HG03159 (cell line): ENCODE measurements around the gene ALDH8A1.

Experiments
- ATAC-seq: cut with Tn5 transposase; IDR thresholded peaks from one replicate; pipeline ENCODE4 v1.9.1; 2021; ENCODE audit warnings: mild to moderate bottlenecking, moderate library complexity; ENCODE audit not compliant: unreplicated experiment

Gene ALDH8A1

GRCh38 chr6:134949927-134950326 lies at the start of gene ALDH8A1:
ALDH8A1 (minus strand) TSS chr6:134950101; CDS start chr6:134950053, 48 bp downstream.
- no peak for ATAC-seq

GRCh38 chr6:134999107-134999506 lies 49.2 kb upstream of the ALDH8A1 start:
- ATAC-seq = no peak

- no peak for ATAC-seq
Measured at GRCh38 chr6:134997133-134997995, 47.5 kb upstream of the ALDH8A1 start.

GRCh38 chr6:134995536-134995935 lies 45.6 kb upstream of the ALDH8A1 start:
- ATAC-seq = no peak

DNA sequence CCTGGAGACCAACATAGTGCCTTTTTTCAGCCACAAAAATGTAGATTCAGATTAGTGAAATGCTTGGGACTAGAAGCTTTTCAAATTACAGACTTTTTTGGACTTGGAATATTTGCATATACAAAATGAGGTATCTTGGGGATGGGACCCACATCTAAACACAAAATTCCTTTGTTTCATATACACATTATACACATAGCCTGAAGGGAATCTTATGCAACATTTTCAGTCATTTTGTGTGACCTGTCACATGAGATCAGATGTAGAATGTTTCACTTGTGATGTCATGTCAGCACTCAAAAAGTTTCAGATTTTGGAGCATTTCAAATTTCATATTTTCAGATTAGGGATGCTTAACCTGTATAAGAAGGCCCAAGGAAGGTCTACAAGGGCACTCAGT lies 44.5 kb upstream of the ALDH8A1 start:
- no peak for ATAC-seq

DNA sequence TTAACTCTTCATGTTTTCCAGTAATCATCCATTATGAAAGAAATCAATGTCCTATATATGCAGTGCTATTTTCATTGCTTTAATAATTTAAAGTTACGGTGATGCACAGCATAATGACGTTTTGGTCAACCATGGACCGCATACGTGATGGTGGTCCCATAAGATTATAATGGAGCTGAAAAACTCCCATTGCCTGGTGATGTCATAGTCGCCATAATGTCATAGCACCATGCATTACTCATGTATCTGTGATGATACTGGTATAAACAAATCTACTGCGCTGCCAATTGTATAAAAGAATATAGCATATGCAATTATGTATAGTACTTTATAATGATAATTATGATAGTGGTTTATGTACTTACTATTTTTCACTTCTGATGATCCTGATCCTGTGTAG lies 42.3 kb upstream of the ALDH8A1 start:
- ATAC-seq = no peak

DNA sequence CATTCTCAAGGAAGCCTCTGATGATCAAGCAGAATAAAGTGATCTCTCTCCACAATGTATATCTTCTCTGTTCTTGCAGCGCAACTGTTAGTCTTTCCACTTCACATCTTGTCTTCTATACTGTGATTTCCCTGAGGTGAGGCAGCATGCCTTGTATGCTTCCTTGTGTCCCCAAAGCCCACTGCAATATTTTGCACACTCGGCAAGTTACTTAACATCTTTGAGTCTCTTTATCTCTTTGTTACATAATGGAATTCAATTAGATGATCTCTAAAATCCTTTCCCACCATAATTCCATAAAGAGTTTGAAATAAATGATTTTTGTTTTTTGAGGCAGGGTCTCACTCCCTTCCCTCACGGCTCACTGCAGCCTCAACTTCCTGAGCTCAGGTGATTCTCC lies 40.4 kb upstream of the ALDH8A1 start:
- ATAC-seq = no peak

DNA sequence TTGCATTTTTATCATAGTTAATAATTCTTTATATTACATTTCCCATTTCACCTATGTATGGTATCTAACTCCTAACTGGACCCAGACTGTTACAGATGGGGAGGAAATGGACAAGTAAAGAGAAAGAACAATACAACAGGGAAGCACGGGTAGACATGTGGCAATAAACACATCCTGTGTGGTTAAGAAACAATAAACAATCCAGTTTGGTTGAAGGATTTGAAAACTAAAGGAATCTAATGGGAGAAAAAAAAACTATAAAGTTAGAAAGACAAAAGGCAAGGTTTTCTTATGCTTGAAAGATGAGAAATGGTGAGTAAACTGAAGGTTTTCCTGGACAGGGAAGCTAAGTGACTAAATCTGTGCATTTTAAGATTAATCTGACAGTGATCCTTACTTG lies 34.9 kb upstream of the ALDH8A1 start:
- ATAC-seq = no peak

DNA sequence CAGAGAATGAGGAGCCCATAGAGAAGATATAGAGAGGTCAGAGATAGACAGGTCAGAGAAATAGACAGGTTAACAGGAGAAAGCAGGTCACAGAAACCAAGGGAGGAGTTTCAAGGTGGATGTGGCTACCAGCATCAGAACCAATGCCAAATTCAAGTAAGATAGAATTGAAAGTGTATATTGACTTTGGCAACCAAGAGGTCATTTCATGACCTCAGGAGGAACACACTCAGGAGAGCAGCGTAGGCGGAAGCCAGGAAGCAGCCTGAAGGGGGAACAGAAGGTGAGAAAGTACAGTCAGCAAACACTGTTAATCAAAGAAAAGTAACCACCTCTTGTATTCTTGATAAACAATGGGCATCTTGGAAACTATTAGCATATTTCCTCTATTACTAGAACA lies 33.9 kb upstream of the ALDH8A1 start:
- ATAC-seq = no peak

DNA sequence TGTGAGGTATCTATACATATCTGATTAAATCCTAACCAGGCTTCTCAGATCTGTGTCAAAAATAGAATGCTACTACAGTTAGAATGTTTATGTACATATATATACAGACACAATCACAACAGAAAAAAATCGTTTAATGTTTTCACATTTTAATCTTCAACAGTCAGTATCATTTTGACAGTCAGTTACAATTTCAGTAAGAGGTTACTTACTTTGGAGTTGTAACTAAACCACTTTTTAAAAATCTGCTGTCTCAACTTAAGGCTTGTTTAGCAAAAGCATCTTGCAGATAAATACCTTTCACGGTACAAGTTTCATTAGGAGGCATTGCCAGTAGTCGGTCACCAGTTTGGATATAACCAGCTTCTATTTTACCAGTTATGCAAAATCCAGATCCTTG lies 32.3 kb upstream of the ALDH8A1 start:
- ATAC-seq = no peak

DNA sequence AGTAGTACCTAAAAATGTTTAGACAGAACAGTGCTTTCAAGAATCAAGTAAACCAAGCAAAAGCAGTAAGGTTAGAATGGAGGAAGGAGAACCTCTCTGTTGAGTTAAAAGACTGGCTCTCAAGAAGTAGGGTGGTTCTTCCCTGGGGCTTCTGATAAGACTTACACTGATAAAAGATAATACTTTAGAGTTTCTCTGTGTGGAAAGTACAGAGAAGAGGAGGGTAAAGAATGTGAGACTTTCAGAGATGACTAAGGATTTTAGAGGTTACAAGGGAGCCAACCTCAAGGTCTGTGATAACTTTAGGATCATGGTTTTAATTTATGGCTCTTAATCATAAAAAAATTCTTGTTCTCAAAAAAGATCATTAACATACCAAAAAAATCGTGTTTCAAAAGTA lies 30.9 kb upstream of the ALDH8A1 start:
- no peak for ATAC-seq

DNA sequence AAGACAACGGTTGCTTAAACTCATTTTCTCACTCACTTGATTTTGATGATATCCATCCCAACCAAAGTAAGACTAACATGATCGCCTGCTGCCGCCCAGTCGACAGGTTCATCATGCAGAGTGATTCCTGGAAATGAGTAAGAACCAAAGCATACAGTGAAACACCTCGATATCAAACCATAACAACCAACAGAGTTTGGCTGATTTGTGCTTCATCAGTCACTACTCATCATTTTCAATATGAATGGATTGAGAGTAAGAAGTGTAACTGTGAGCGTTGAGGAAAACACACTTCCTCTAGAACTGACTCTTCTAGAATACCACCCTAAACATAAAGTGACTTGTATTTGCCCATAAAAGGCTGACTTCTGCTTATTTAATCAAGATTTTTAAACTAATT lies 29.2 kb upstream of the ALDH8A1 start:
- ATAC-seq = peak; percentile 83

GRCh38 chr6:134974370-134974769 lies 24.5 kb upstream of the ALDH8A1 start:
- ATAC-seq = no peak

DNA sequence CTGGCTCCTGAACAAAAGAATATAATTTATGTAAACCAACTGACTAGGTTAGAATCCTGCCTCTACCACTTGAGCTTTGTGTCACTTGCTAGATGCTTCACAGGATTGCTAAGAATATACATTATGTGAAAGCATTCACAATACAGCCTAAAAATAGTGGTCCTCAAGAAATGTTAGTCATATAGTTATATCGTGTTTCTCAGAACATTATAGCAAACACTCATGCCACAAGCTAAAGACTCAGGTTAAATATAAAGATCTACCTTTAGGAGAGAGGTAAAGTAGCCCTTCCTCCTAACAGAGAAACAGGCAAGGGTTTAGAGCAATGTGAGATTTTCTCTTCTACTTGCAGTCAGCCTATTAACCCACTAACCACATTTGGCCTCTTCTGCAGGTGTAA lies 17.8 kb upstream of the ALDH8A1 start:
- no peak for ATAC-seq

- no peak for ATAC-seq
Measured at GRCh38 chr6:134964451-134965203, 14.7 kb upstream of the ALDH8A1 start.

DNA sequence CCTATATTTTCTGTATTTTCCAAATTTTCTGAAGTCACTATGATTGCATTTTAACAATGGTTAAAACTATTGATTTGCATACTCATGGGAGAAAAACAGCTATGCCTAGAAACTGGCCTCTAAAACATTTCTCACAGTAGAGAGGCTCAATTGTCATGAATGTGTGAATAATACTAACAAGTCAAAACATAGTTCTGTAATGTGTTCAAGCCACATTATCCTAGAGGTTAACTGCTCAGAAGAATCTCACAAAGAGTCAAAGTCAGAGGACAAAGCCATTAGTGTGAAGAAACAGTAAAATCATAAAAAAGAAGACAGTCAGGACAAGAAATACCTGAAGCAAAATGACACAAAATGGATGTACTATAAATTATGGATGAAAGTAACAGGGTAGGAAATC lies 12.5 kb upstream of the ALDH8A1 start:
- no peak for ATAC-seq

- ATAC-seq = no peak
Measured at GRCh38 chr6:134961366-134961765, 11.5 kb upstream of the ALDH8A1 start.

DNA sequence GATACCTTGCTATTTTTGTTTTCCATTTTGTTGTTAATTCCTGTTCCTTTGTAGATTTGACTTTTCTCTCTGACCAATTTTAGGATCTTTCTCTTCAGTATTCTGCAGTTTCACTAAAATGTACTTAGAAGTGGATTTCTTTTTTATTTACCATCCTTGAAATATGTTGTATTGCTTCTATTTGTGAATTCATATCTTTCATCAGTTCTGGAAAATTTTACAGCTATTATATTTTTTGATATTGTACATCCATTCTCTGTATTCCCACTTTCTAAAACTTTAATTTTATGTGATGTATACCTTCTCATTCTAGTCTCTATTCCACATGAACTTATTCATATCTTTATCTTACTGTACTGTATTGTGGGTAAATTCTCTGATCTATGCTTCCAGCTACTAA lies 9.7 kb upstream of the ALDH8A1 start:
- no peak for ATAC-seq

DNA sequence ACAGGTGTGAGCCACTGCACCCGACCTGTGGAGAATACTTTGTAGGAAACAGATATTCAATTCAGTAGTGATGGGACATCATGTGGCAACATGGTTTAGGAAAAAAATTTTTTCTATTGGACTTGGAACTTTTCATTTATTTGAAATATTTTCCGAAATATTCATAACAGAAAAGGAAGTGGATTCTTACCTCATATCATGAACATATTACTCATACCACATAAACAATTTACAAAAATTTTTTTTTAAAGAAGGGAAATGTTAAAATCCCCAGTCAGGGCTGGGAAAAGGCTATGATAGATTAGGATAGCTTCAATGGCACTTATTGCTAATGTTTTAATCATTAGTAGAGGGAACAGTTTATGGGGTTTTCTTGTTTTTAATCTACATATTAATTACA lies 6.8 kb upstream of the ALDH8A1 start:
- no peak for ATAC-seq

DNA sequence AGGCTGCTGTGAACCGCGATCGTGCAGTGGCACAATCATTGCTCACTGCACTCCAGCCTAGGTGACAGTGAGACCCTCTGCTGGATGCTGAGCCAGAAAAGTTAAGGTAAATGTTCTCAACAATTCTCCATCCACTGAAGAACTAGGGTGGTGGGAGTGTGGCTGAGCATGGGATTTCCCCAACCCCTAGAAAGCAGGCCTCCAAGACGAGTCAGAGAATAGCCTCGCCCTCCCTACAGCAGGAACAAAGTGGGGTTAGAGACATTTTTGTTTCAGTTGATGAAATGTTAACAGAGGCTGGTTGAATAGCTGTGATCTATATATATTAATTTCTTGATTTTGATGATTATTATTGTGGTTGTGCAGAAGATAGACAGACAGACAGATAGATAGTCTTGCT lies 6.1 kb upstream of the ALDH8A1 start:
- ATAC-seq = no peak

- no peak for ATAC-seq
Measured at GRCh38 chr6:134954272-134955000, 4.5 kb upstream of the ALDH8A1 start.
